ENCODE measurements around the gene TLE2.
A peak's percentile ranks its signal among the peaks of the same experiment; 100 is the strongest.

The TLE2 gene

GRCh38 chr19:2952953-2953481 is 76.1 kb downstream of the TLE2 start:
- no peak for TF ChIP-seq EZH2phosphoT487 (IDR thresholded peaks at IDR 0.05; ENCODE audit: low read depth)
- no peak for TF ChIP-seq CTCF (IDR thresholded peaks at IDR 0.05; ENCODE audit: low read depth, low read length)
- Histone ChIP-seq H2AFZ (ENCODE audit: low read depth, low read length) (no peak overlapping the region), H3K9ac (ENCODE audit: low read length) (no peak overlapping the region), H3K9me3 (ENCODE audit: insufficient read depth, low read length) (no peaks in the 10 kb centered on the region), H4K20me1 (ENCODE audit: insufficient read depth, low read length) (no peaks in the 10 kb centered on the region), H3K4me2 (ENCODE audit: low read length) (no peak overlapping the region), H3K27me3 (ENCODE audit: low read depth, low read length) (no peaks in the 10 kb centered on the region), H3K27ac (ENCODE audit: low read length) (no peak overlapping the region), H3K36me3 (replicated peaks; ENCODE audit: low read depth, low read length) (no peaks in the 10 kb centered on the region), H3K79me2 (ENCODE audit: low read length) (peaks cover 17% of the 10 kb centered on the region), H3K4me1 (ENCODE audit: low read length) (peaks cover 6% of the 10 kb centered on the region), H3K4me3 (ENCODE audit: low read length) (no peak overlapping the region)

- Histone ChIP-seq H4K20me1 (ENCODE audit: insufficient read depth, low read length) (no peaks in the 10 kb centered on the region), H3K36me3 (replicated peaks; ENCODE audit: low read depth, low read length) (no peaks in the 10 kb centered on the region), H3K4me2 (ENCODE audit: low read length) (peak overlapping the region; percentile 87), H2AFZ (ENCODE audit: low read depth, low read length) (peak overlapping the region; percentile 72), H3K27ac (ENCODE audit: low read length) (peak overlapping the region; percentile 68), H3K4me3 (ENCODE audit: low read length) (peak overlapping the region; percentile 83), H3K4me1 (ENCODE audit: low read length) (peaks cover 6% of the 10 kb centered on the region), H3K9ac (ENCODE audit: low read length) (peak overlapping the region; percentile 85), H3K27me3 (ENCODE audit: low read depth, low read length) (no peaks in the 10 kb centered on the region), H3K9me3 (ENCODE audit: insufficient read depth, low read length) (no peaks in the 10 kb centered on the region), H3K79me2 (ENCODE audit: low read length) (peaks cover 17% of the 10 kb centered on the region)
- TF ChIP-seq CTCF (IDR thresholded peaks at IDR 0.05; ENCODE audit: low read depth, low read length): no peak
- no peak for TF ChIP-seq EZH2phosphoT487 (IDR thresholded peaks at IDR 0.05; ENCODE audit: low read depth)
These were observed 78.6 kb downstream of the TLE2 start for GRCh38 chr19:2950286-2951124.

- Histone ChIP-seq H3K27me3 (ENCODE audit: low read depth, low read length) (no peaks in the 10 kb centered on the region), H3K9me3 (ENCODE audit: insufficient read depth, low read length) (no peaks in the 10 kb centered on the region), H3K79me2 (ENCODE audit: low read length) (peaks cover 17% of the 10 kb centered on the region), H3K4me2 (ENCODE audit: low read length) (peak overlapping the region; percentile 73), H3K9ac (ENCODE audit: low read length) (peak overlapping the region; percentile 85), H2AFZ (ENCODE audit: low read depth, low read length) (peak overlapping the region; percentile 31; the same call in 1 of the 2 replicates), H4K20me1 (ENCODE audit: insufficient read depth, low read length) (no peaks in the 10 kb centered on the region), H3K27ac (ENCODE audit: low read length) (peak overlapping the region; percentile 68), H3K4me3 (ENCODE audit: low read length) (peak overlapping the region; percentile 83), H3K4me1 (ENCODE audit: low read length) (peaks cover 6% of the 10 kb centered on the region), H3K36me3 (replicated peaks; ENCODE audit: low read depth, low read length) (no peaks in the 10 kb centered on the region)
- TF ChIP-seq EZH2phosphoT487 (IDR thresholded peaks at IDR 0.05; ENCODE audit: low read depth) (no peak), CTCF (IDR thresholded peaks at IDR 0.05; ENCODE audit: low read depth, low read length) (no peak)
These were observed 79.2 kb downstream of the TLE2 start for GRCh38 chr19:2949939-2950285.

Measured in OCI-LY3 (cell line).